Endometrial microvascular endothelial cells (primary cell): ENCODE data around the gene JPT1. TPM values are rescaled to one million over a fixed set of nuclear protein-coding genes. Genes with fewer than 3 reads are reported as not detected.
"Not testable (repeated sequence)": the region's sequence is repeated elsewhere in the genome, so short reads cannot be mapped to it uniquely, and the experiment has no call there.

Experiments used
- in situ Hi-C: cut with HindIII; loops from 2 replicates; pipeline ENCODE4 v1.10.0; 2017; ENCODE audit warnings: low sequenced_read_pairs, low pct_unique_long_range_greater_than_20kb; ENCODE audit errors: inconsistent ontology term
- total RNA-seq: library from RNA; depleted of rRNA; stranded (reverse); fragments of >200 nt; gene quantifications from one replicate; pipeline ENCODE4 v1.2.3, GENCODE V29; 2015; ENCODE audit errors: inconsistent ontology term

The JPT1 gene
- total RNA-seq, 1 donor from 2014 or later = 432 TPM

DNA sequence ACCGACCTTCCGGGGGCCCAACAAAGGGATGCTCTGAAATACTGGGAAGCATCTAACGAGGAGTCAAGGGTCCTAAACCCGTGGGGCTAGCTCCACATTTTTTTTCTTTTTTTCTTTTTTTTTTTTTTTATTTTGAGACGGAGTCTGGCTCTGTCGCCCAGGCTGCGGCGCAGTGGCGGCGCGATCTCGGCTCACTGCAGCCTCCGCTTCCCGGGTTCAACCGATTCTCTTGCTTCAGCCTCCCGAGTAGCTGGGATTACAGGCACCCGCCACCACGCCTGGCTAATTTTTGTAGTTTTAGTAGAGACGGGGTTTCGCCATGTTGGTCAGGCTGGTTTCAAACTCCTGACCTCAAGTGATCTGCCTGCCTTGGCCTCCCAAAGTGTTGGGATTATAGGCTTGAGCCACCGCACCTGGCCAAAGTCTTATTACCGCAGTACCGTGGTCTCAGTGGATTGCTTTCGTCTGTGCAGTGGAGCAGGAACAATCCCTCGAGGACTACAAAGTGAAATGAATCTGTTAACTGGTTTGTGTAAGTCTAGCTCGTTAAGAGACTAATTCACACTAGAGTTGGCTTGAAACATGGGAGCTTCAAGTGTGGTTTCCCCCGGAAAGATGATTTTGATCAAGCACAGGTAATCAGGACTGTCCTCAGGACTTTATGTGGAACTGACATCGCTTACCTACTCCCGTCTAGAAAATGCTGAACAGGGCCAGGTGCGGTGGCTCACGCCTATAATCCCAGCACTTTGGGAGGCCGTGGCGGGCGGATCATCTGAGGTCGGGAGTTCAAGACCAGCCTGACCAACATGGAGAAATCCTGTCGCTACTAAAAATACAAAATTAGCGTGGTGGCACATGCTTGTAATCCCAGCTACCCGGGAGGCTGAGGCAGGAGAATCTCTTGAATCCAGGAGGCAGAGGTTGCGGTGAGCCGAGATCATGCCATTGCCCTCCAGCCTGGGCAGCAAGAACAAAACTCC is 22.0 kb downstream of the JPT1 start:
- in situ Hi-C loops = not testable (repeated sequence)

DNA sequence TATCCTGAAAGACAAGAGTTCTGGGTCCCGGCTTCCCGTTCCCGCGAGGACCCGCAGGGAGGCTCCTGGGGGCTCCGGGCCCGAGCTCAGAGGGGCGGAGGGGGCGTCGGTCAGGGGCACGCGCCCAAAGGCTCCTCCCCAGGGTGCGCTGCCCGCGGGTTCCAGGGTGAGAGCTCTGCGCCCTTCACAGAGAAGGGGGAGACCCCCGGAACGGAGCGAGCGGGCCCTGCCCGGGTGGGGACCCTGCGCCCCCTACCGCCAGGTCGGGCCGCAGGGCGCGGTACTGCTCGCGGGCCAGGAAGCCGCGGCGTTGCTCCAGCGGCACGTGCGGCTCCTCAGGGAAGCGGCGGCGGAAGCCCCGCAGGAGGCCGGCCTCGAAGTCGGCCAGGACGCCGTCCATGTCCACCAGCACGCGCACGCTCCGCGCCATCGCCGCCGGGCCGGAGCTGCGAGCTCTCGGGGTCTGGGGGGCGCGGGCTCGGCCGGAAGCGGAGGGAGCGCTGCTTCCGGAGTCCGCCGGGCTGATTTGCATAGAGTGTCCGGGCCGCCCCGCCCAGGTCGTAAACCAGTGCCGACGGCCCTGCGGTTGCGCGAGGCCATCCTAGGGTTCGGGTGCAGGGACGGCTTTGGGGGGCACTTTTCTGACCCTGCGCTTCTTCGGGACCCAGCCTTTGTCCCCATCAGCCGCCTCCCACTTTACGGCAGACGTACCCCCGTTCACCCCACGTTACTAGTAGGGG is 22.9 kb downstream of the JPT1 start, which contains the start of gene NT5C:
NT5C (minus strand) TSS at position 465 of the 740 bp plus-strand sequence; CDS start at position 430, 35 bp downstream.
- in situ Hi-C loops = no loop called here

DNA sequence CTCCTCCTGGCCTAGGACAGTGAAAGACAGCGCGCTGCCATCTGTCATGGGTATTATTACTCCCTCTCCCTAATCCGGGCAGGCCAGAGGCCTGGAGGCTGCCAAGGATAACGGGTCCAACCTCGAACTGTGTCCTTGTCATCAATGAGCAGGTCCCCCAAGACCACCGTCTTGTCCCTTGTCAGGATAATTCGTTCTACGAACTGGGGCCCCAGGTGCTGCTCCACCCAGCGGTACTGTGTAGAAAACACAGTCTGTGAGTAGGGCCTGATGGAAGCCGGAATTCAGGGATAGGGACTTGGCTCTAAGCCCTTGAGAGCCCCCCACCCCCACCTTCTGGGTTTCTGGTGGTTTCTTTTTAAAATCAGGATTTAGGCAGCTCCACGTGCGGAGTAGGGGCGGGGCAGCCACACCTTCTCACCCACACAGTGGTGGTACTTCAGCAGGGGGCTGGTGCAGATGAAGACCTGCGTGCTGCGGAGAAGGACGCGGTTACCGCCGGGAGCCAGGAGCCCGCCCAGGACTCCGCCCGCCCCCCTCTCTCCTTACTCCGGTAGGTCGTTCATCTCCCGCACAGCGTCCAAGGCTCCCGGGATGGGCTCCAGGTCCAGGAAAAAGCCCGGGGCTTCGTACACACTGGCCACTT is 23.6 kb downstream of the JPT1 start:
- in situ Hi-C loops = no loop called here

DNA sequence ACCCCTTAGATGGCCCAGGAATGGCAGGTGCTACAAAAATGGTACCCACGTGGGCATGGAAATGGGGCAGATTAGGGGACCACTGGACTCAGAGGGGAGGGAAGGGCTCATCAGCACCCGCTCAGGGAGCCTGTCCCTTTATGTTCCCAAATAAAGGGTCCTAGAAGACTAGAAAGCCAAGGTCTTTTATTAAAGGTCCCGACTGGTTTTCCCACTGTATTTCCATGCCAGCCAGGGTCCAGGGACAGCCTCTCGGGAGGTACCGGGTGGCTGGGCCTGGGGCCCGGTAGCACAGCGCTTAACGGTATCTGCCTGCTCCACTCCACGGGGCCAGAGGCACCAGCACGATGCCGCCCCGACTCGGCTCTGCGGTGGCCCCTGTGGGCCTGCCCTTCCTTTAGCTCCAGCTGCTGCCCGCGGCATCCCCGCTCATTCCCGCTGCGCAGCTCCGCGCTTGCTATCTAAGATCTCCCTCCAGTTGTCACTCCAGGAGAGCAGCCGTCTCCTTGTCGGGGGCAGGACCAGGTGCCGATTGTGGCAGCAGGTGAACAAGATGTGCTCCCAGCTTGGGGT is 24.2 kb downstream of the JPT1 start:
- in situ Hi-C loops = no loop called here

DNA sequence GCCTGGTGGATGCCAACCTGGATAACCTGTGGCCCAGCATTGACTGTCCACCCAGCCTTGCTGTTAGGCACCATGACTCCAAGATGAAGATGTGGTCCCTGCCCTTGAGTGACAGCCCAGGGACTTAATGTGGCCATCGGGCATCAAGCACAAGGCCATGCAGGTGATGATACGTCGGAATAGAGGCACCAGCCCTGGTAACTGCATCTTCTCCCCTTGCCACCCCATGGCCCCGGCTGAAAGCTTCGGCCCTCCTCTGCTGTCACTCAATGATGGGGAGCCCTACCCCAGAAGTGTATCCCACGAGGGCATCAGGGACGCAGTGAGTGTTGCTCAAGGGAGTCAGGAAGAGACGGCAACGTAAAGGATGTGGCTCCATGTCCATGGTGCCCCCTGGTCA is 24.7 kb downstream of the JPT1 start:
- in situ Hi-C loops = no loop called here

DNA sequence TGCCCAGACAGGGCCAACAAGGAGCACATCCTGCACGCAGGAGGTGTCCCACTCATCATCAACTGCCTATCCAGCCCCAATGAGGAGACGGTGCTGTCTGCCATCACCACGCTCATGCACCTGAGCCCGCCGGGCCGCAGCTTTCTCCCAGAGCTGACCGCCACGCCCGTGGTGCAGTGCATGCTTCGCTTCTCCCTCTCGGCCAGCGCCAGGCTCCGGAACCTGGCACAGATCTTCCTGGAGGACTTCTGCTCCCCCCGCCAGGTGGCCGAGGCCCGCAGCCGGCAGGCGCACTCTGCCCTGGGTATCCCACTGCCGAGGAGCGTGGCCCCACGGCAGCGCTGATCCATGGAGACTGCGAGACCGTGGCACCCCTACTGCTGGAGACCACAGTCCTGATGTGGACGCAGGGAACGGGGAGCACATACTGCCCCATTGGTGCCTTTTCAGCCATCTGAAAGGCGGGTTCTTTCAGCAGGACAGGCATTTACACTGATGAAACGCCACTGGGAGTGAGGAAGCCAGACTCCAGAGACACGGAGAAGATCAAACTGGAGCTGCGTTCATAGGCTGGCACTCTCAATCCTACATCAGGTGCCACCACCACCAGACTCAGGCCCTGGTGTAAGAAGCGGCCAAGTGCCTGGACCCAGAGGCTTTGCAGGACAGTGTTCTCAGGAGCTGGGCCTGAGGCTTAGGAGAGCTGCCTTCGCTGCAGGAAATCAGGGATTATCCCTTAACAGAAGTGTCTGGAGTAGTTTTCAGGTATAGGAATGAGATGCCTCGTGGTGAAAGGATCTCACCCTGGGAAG is 25.4 kb downstream of the JPT1 start:
- in situ Hi-C loops = no loop called here

DNA sequence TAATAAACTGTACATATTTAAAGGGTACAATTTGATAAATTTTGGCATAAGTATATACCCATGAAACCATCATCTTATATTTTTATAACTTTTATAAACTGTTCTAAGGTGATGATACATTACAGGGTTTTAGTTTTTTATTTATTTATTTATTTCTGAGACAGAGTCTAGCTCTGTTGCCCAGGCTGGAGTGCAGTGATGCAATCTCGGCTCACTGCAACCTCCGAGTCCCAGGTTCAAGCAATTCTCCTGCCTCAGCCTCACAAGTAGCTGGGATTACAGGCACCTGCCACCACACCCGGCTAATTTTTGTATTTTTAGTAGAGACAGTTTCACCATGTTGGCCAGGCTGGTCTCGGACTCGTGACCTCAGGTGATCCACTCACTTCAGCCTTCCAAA is 26.4 kb downstream of the JPT1 start:
- in situ Hi-C loops = not testable (repeated sequence)

DNA sequence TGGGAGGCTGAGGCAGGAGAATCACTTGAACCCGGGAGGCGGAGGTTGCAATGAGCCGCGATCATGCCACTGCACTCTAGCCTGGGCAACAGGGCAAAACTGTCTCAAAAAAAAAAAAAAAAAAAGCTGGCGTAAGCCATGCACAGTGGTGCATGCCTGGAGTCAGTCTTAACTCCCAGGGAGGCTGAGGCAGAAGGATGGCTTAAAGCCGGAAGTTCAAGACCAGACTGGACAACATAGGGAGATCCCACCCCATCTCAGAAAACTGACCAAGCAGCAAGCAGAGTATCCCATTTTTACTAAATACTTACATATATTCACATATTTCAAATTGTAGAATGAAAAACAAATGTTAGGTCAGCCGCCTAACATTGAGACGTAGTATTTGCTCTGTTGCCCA is 27.4 kb downstream of the JPT1 start:
- in situ Hi-C loops = no loop called here

DNA sequence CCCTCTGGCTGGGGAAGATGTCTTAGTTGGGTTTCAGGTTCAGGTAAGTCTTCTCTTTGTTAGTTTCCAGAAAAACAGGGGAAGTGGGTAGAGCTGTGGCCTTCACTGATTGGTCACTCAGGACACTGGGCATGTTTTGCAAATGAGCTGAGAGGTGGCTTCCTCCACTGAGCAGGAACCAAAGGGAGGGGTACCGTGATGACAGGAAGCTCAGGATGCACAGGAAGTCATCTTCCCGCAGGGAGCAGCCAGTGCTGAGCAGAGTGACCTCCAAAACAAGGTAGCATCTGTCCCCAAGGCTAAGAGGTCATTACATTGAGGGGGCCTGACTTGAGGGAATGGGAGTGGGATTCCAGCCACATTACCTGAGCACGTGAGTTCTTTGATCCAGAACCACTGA is 28.3 kb downstream of the JPT1 start:
- in situ Hi-C loops = no loop called here

DNA sequence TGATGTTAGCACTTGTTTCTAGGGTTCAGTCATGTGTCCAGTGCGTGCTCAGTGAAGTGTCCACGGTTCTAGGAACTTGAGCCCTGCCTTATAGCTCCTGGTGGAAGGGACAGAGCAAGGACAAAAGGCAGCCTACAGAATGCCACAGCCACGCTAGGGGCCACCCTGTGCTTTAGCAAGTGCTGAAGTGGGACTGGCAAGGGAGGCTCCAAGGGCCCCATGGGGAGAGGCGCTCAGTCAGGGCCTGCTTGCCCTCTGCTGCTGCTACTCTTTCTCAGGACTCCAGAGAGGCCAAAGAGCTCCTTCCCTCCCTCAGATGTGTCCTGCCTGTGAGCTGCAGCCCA is 29.5 kb downstream of the JPT1 start:
- in situ Hi-C loops = no loop called here

DNA sequence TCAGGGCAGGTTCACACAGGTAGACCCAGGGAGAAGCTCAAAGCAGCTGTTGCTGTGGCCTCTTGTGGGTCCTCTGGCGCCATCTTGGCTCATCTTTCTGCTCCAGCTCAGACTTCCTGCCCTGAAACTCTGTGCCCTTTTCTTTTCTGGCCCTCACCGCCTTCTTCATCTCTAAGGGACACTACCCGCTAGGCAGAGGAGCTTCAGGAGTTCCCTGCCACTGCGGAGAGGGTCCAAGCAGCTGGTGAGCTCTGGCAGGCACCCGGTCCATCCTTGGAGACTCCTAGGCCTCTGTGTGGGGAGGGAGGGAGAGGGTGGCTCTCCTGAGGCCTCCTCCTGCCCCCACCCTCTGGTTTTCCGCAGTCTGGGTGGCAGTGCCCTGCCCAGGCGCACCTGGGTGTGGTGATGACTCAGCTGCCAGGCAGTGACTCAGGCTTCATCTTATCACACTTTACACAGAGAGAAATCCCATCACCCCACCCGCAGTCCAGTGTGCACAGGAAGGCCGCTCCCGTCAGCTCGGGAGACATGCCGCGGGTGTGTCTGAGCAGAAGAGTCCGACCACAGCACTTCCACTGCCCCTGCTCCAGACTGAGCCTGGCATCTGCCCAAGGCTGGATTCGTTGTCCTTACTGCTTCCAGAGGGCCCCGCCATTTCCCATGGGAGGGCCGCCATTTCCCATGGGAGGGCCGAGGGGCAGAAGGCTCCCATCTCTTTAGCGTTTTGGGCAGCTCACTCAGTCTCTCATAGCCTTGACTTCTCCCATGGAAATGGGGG is 30.1 kb downstream of the JPT1 start:
- in situ Hi-C loops = no loop called here

DNA sequence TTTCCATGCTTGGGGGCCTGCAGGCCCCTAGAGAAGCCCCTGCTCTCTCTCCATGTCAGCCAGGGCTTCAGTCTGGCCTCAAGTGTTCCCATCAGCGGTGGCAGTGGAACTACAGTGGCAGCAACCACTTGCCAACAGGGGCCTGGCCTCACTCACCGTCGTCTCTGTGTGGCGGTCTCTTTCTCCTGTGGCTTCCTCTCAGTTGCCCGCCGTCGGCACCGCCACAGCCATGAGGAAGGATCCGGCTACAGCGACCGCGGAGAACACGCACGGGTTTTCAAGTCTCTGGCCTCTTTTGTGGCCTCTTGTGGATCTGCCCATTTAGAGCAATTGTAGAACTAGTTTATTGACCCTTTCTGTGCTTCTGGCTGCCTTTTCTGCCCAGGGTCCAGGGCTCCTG is 36.0 kb downstream of the JPT1 start:
- in situ Hi-C loops = no loop called here

DNA sequence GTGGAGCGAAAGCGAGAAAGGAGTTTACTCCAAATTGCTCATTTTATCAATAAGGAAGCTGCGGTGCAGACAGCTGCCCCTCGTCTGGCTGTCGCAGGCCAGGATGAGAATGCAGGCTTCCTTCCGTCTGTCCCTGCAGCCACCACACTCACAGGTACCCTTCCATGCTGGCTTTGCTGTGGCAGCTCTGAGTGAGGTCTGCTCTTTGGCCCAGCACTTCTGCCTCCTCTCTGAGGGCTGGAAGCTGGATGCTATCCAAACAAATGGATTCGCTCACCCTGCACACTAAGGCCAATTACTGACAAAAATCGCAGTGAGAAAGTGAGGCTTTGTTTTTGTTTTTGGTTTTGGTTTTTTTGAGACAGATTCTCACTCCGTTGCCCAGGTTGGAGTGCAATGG is 37.6 kb downstream of the JPT1 start:
- in situ Hi-C loops = no loop called here

DNA sequence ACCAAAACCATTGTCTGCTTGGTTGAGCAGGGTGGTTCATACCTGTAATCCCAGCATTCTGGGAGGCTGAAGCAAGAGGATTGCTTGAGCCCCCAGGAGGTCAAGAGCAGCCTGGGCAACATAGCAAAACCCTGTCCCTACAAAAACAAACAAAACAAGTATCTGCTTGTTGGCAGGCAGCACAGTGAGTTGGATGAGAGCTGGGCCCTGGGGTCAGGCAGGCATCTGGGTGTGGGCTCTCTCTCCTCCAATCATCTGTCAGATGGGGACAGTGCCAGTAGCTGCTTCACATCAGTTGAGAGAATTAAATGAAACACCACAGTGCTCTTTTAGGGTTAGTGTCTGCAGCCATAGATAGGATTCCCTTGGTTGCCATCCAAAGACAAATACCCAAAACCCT is 38.8 kb downstream of the JPT1 start:
- in situ Hi-C loops = no loop called here

DNA sequence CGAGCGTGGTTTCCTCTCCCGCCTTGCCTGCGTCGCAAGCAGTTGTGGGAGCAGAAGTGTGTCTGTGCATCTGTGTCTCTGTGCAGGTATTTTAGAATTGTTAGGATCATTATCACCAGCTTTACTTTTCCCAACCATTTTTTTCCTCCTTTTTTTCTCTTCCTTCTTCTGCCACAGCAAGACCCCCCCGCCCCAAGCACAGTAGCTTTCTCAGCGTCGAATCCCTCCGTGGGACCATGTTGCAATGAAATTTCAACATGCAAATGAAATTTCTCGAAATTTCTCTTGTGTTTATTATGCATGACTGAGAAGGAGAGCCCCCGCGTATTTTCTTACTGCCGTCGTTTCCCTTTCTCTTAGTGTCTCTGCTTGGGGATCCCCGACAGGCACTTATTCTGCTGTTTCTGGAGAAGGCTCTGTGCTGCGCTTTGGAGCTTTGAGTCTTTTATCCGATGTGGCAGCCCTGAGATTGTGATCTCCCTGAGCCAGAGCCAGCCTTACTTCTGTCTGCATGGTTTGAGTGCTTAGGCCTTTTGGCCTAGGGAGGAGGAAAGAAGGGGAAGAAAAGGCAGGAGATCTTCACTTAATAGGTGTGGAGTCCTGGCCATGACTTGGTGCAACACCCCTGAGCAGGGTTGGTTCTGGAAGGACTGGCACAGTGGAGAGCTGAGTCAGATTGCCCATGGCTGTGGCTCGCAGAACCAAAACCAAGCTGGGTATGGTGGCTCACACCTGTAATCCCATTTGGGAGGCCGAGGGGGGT is 39.6 kb downstream of the JPT1 start:
- in situ Hi-C loops = no loop called here

DNA sequence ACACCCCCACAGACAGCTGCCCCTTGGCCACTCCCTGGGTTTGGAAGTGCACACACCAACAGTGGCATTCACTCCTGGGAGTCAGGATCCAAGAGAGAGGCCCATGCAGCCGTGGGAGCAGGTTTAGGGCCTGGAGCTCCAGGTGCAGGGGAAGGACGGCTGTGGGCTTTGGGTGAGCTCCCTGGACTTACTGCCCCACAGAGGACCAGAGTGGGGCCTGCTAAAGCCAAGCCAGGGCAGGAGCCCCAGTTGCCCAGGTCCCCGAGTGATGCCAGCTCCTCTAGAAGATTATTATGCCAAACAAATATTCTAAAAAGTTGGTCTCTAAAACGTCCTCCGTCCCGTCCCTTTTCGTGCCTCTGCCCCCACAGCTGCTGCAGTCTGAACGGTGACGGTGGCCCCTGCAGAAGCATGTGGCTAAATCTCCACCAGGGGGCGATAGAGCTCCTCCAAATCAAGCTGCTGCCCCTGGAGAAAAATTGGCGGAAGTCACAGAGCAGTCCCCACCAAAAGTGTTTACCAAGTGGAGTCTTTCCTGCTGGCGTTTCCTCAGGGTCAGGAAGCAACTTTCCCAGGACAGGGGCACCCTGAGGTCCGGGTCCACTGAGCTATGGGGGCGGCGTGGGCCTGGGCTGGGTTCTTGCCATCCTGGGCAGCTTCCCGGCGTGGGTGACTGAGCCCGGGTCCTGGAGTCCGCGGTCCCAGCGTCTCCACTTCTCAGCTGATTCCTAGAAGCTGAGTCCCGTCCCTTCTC is 40.3 kb downstream of the JPT1 start:
- in situ Hi-C loops = no loop called here
